KG1 (cell line): ENCODE results near the gene FAAP24.
"Not testable (repeated sequence)": the region's sequence is repeated elsewhere in the genome, so short reads cannot be mapped to it uniquely, and the experiment has no call there.

Experiments used
- DNase-seq: peaks from one replicate; lab custom pipeline; 2025; lab: John Stamatoyannopoulos, UW

FAAP24 gene, protein sequence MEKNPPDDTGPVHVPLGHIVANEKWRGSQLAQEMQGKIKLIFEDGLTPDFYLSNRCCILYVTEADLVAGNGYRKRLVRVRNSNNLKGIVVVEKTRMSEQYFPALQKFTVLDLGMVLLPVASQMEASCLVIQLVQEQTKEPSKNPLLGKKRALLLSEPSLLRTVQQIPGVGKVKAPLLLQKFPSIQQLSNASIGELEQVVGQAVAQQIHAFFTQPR

DNA sequence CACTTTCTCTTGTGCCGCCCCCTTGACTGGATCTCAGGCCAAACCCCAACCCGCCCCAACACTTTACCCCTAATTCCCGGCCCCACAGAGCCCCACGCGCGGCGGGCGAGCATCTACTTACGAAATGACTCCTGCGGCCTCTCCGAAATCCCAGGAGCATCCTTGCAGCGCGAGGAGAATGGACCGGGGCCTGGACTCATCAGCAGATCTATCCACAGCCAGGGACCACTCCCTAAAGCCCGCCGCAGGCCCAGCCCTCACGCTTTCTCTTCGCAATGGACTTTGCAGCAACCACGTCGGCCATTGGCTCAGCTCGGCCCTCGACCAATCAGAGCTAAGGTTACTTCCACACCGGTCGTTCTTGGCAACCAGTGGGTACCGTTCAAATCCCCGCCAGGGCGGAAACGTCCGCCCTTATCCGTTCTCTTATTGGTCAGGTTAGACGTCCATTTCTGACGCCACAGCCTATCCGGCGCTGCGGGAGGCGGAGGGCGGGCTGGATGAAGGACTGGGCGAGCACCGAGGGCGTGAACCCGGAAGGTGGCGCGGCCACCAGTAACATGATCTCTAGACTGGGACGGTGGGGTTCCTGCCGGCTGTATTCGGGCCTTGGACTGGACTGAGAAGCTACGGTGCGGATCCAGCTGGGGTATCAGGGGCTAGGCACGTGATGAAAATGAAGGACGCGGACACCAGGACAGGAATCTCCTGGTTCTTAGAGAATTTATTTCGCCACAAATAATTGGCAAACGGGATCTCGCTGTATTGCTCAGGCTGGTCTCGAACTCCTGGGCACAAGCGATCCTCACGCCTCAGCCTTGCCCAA is at the start of gene FAAP24, which contains the start of gene CEP89:
TSS of gene FAAP24 (plus strand) at position 528 of the 826 bp plus-strand sequence. CDS start 955 bp downstream, outside the sequence.
TSS of gene CEP89 (minus strand) at position 244 of the 826 bp plus-strand sequence. CDS start at position 160, 84 bp downstream.
- DNase-seq = peak; percentile 96

DNA sequence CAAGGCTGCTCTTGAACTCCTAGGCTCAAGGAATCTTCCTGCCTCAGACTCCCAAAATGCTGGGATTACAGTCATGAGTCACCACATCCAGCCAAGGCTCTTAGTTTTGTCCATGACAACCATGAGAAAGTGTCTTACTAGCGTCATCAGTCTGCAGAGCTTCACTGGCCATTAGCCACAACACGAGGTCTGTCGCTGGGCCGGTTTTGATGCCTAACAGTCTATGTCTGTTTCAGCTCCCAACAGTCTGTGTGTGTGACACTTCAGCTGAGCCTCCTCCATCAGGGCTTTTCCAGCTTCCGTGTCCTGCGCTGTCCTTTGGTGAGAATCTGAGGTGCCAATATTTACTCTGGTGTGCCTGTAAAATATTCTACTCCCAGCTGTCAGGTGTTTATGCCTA is 47.8 kb upstream of the FAAP24 start:
- DNase-seq = no peak

DNA sequence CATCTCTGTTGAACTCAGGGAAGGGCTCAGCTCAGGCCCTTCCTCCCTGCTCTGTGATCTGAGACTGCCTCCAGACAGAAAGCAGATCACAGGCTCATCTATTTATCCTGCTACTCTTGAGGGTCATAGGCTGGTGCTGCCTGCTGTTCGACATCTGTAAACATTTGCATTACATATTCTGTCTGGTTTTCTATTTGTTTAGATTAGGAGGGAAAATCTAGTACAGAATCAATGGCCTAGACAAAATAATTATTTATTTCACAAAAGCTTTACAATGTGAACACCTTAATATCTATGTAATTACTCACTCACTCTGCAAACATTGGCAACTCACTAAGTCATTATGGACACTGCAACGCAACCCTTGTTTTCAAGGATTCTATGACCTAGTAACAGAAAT is 43.2 kb upstream of the FAAP24 start:
- DNase-seq = no peak

DNA sequence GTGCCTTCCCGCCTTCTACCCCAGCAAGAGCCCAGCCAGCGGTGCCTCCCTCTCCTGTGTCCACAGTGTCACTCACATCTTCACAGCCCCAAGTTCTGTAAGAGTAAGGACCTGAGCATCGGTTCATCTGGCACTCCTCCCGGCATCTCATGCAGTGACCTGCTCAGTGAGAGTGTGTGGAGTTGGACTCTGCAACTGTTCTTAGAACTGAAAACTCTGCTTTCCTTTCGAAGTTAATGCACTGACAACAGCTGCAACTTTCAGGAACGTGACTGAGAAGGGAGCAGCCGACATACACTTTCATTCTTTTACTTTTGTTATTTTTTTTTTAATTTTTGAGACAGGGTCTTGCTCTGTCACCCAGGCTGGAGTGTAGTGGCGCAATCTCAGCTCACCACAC is 41.5 kb upstream of the FAAP24 start:
- no peak for DNase-seq

DNA sequence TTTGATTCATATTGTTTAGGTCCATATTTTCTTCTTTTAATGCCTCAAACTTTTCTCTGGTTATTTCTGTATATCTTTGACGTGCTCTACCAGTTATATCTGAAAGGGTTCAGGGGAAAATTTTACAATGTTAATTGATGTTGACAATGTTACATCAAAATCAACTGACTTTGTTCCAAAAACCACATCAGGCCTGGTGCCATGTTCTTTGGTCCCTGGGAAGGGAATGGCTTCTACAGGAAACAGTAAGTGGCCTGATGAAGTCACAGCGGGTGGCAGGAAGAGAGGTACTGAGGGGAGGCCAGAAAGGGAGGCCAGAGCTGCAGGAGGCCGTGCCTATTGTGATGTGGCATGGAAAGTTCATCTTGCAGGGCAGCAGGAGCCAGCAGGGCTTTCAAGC is 38.5 kb upstream of the FAAP24 start:
- no peak for DNase-seq

DNA sequence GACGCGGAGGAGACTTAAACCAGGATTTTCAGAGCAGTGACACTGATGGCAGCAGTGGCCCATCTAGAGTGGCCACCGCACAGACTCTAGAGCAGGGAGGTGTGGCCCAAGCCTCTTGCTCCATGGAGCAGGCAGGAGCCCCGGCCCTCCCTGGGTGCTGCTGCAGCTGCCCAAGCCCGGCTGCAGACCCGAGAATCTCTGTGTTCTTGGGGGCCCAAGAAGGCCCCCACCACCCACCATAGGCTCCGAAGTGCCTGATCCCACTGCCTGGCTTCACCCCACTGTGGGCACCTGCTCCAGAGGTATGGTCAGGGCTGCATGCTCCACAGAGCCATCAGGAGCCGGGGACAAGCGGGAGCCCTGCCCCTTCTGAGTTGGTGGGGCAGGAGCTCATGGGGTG is 36.4 kb upstream of the FAAP24 start:
- DNase-seq = no peak

DNA sequence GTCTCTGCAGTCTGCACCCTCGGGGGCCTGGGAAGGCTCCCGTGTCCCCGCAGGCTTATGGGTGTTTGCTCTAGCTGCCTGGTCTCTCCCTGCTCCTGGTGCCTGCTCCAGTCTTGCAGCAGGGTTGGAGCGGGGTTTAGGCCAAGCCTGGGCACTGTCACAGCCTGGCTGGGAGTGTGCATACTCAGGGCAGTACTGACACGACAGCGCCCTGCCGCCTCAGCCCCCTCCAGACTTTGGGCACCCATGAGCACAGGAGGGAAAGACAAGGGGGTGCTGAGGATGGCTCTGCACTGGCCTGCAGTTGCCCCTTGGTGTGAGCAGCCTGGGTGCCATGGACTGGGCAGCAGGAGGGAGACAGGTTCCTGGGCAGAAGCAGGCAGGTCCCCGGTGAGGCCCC is 36.0 kb upstream of the FAAP24 start:
- no peak for DNase-seq

DNA sequence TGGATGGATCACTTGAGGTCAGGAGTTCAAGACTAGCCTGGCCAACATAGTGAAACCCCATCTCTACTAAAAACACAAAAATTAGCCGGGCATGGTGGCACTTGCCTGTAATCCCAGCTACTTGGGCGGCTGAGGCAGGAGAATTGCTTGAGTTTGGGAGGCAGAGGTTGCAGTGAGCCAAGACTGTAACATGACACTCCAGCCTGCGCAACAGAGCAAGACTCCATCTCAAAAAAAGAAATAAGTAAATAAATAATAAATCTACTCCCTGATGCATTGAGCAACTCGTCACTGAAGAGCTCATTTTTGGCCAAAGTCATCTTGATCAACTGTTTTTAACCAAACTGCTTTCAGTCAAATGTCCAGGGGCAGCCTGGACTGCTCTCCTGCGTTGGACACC is 30.8 kb upstream of the FAAP24 start:
- not testable (repeated sequence) for DNase-seq

DNA sequence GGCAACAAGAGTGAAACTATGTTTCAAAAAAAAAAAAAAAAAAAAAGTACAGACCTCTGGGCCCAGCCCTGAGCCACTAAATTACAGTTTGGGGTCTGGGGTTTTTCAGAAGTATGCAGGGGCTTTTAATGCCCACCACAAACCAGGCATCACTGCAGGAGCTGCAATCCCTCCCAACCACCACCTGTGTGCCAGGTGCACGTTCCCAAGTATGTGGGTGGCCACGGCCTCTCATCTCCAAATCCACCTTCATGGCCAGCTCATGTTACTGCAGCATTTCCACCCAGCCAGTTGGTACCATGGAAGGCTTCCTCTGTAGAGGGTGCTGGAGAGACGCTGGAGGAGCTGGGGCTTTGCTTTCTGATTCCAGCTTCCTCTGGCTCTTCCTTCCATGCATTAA is 26.8 kb upstream of the FAAP24 start:
- DNase-seq = no peak

DNA sequence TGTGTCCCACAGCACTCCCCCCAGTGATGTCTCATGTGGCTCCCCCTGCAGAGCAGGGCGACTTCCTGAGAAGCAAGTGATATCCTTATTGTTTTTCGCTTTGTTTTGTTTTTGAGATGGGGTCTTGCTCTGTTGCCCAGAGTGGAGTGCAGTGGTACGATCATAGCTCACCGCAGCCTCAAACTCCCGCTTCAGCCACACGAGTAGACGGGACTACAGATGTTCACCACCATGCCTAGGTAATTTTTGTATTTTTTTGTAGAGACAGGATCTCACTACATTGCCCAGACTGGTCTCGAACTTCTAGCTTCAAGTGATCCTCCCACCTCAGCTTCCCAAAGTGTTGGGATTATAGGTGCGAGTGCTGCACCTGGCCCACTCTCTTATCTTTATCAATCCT is 5.3 kb upstream of the FAAP24 start:
- DNase-seq = no peak

DNA sequence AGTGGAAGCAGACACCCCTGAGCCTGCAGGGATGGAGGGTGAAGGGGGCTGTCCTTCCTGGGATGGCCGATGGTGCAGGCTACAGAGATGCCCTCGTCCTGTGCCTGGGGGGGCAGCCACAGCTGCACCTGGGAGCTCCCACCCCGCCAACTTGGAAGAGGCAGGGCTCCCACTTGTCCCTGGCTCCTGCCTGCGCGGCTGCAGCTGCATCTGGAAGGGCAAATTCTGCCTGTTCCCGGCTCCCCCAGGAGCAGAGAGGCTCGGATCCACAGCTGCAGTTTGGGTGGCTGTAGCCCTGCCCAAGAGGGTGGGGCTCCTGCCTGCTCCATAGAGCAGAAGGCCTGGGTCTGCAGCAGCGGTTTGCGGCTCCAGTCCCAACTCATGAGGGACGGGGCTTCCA is 2.5 kb upstream of the FAAP24 start:
- DNase-seq = no peak

DNA sequence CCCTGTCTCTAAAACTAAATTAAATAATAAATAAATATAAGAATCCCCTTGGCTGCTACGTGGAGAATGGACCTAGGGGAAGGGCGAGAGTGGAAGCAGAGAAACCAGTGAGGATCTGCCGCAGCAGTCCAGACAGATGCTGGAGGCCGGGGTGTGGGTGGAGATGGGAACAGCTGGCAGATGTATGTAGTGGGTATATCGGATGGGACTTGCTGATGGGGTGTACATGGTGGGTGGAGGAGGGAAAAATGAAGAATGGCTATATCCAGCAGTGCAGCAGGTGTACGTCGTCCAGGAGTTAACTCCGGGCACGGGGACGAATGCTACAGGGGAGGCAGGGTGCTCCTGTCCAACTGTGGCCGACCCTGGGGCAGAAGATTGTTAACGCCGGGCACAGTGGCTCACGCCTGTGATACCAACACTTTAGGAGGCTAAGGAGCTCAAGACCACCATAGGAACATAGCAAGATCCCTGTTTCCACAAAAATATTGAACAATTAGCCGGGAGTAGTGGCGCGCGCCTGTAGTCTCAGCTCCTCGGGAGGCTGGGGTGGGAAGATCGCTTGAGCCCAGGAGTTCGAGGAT is 938 bp upstream of the FAAP24 start:
- no peak for DNase-seq

DNA sequence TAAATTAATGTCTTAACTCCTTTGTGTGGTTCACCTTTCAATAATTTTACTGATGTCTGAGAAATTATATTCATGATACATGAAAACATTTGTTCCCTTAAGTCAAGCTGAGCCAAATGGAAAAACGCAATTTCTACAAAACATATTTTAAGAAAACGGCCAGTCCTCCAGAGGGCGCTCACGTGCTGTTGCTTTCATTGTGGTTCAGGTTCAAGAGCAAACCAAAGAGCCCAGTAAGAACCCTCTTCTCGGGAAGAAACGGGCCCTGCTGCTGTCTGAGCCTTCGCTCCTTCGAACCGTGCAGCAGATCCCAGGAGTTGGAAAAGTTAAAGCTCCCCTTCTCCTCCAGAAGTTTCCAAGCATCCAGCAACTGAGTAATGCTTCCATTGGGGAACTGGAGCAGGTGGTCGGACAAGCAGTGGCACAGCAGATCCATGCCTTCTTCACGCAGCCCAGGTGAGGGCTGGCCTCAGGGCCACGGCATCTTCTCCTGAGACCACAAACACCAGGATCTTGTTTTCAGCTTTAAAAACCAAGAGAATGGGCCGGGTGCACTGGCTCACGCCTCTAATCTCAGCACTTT is 4.3 kb downstream of the FAAP24 start:
- peak; percentile 50 for DNase-seq

DNA sequence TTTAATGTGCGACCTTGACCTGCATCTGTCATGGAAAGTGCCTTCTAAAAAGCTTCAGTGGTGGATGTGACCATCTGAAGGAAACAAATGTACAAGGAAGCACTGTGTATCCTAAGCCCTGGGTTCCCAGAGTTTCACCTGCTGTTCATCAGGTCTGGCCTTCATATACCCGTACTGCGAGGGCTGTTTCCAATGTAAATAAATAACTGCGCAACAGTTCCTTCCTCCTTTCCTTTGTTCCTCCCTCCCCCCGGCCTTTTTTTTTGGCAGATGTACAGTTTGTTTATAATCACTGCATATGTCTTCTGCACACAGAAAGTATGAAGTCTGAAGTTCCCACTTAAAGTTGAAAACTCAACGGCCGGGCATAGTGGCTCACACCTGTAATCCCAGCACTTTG is 5.2 kb downstream of the FAAP24 start:
- DNase-seq = no peak

DNA sequence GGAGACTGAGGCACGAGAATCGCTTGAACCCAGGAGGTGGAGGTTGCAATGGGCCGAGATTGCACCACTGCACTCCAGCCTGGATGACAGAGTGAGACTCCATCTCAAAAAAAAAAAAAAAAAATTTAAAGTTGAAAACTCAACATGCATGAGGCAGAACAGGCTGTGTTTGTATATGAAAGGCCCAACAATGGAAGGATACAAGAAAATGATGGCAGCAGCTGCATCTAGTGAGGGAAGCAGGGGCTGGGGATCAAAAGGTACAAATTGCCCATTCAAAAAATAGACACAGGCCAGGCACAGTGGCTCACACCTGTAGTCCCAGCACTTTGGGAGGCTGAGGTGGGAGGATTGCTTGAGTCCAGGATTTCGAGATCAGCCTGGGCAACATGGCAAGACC is 5.8 kb downstream of the FAAP24 start:
- not testable (repeated sequence) for DNase-seq

DNA sequence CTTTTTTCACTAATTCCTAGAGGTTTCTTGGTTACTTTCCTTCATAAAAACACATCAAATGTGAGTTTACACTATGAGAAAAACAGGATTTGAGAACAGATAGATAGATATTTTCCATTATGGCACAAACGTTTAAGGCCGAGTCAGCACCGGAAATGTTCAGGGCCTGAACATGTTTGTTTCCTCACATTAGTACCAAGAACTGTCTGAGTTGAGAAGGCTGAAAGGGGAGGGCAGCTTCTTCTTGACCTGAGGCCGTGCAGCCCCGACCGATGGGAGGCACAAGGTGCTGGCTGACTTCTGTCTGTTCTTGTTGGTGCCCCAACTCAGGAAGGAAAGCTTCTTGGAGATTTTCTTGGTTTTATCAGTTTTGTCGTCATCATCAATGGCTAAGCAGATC is 7.8 kb downstream of the FAAP24 start:
- not testable (repeated sequence) for DNase-seq

DNA sequence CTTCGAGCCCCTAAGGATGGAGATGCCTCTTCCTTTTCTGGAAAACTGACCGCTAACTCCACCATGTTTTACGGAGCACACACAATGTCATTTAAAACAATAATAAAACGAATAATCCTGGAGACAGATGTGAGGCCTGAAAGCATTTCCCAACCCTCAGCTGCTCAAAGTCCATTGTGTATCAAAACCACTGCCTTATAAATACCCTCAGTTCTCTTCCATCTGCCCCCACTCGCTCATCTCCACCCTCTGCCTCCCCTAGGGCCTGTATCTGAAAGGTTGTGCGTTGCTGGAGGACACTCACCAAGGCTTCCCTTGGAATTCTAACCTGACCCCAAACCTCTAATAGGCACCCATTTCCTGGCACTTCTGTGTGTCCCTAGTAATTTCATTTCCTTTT is 10.4 kb downstream of the FAAP24 start:
- not testable (repeated sequence) for DNase-seq

DNA sequence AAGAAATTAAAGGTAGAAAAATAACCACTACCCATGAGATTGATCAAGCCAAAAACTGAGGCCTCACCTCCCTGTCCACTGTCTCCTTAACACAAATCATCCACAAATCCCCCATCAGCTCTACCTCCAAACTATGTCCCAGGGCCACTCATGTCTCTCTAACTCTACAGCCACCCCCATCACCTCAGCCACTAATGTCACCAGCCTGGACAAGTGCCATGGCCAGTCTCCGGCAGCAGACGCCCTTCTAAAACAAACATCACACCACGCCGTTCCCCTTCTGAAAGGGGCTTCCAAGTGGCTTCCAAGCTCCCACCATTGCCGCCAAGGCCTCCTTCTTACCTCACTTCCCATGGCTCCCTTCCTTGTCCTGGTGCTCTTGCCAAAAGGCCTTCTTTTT is 16.2 kb downstream of the FAAP24 start:
- not testable (repeated sequence) for DNase-seq

DNA sequence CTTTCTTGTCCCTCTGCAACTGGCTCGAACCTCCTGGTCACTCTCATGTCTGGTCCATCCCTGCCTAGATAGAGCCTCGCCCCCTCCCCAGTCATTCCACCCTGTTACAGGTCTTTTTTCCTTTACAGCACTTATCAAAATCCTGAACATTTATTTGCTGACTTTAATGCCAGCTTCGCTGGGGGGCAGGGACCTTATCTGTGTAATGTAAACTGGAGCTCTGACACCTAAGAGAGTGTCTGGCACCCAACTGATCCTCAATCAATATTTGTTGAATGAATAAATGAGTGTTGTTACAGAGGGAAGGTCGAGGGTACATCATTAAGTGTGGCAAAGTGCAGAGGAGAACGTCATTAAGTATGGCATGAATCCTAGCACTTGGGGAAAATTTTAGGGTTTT is 16.7 kb downstream of the FAAP24 start:
- DNase-seq = no peak

DNA sequence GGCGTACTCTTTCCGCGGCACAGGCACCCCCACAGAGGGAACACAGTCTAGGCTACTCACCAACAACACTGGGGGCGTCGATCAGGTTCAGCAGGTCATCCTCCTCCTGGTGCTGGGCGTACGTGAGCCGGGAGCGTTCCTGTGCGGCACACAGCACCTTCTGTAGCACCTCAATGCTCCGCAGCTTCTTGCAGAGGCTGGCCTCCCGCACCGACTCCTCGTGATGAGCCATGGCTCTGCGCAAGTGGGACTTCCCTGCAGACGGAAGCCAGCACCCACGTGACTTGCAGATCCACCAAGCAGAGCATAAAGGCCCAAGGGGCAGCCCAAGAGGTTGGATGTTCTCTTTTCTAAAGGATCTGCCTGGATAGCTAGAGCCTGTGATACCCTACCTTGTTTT is 23.9 kb downstream of the FAAP24 start:
- not testable (repeated sequence) for DNase-seq

DNA sequence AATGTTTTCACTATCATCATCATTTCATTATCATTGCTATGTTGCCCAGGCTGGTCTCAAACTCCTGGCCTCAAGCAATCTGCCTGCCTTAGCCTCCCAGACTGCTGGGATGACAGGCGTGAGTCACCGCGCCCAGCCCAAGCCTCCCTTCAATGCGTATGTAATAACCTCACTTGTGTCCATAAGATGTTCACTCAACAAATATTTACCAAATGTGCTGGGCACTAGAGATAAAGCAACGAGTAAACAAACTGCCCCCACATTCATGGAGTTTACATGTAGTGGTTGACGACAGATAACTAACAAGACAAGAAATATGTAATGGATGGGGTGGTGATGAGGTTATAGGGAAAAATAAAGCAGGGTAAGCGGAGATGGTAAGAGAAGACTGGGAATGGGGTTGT is 25.0 kb downstream of the FAAP24 start:
- not testable (repeated sequence) for DNase-seq

DNA sequence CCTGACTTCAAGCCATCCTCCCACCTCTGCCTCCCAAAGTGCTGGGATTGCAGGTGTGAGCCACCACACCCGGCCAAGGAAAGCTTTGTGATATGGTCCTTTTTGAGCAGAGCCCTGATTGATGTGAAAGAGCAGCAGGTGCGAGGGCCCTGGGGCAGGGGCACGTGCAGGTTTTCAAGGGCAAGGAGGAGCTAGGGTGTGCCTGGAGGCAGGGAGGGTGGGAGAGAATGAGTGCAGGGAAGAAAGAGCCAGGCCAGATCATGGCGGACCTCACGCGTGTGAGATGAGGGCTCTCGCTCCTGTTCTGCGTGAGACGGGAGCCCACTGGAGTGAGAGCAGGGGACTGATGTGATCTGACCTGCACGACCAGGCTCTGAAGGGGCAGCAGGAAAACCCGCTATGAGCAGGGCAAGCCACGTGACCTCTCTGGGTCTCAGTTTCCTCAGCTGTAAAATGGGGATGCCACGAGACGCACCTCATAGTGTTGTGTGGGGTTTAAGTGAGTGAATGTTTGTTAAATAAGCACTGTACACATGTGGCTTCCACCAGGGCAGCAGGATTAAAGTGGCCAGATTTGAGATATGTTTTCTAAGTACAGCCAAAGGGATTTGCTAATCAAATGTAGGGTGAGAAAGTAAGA is 25.8 kb downstream of the FAAP24 start:
- DNase-seq = no peak
